ENCODE data around the gene EPX. TPM values are rescaled to one million over a fixed set of nuclear protein-coding genes. Genes with fewer than 3 reads are reported as not detected.

The EPX gene
- total and polyA plus RNA-seq, 2 donors (not counting 1 experiment from before 2014, with no cell fraction given) = not detected

- Histone ChIP-seq H3K36me3 (ENCODE audit: control insufficient read depth, insufficient read depth, low read length) (no peaks in the 10 kb centered on the region), H3K4me1 (ENCODE audit: control insufficient read depth, extremely low read depth, insufficient read depth, low read length) (no peaks in the 10 kb centered on the region), H4K20me1 (ENCODE audit: control insufficient read depth, extremely low read depth, insufficient read depth, low read length) (no peaks in the 10 kb centered on the region), H3K4me3 (replicated peaks in 1 of 4; ENCODE audit: control extremely low read depth in 1 of 4, insufficient read depth in 1 of 4, low read depth in 3 of 4, low read length in 4 of 4) (no peak overlapping the region), H2AFZ (ENCODE audit: low read length) (no peak overlapping the region), H3K27ac (ENCODE audit: insufficient read depth, low read length) (no peak overlapping the region), H3K27me3 (ENCODE audit: control insufficient read depth, insufficient read depth, low read length) (no peaks in the 10 kb centered on the region), H3K9ac (ENCODE audit: insufficient read depth, low read length) (no peak overlapping the region), H3K4me2 (ENCODE audit: extremely low read depth, insufficient read depth, low read length) (no peak overlapping the region), H3K79me2 (ENCODE audit: control insufficient read depth, insufficient read depth, low read length) (no peaks in the 10 kb centered on the region), H3K9me3 (ENCODE audit: control insufficient read depth, insufficient read depth, low read depth, low read length) (no peaks in the 10 kb centered on the region)
- no peak for TF ChIP-seq EZH2 (IDR thresholded peaks at IDR 0.05; ENCODE audit: low read length, missing control alignments)
- TF ChIP-seq CTCF (conservative IDR thresholded peaks at IDR 0.05 in 1 of 2, IDR thresholded peaks at IDR 0.05 in 1 of 2; ENCODE audit: low read depth in 1 of 2, low read length in 2 of 2) = no peak
- DNase-seq (ENCODE audit: low read depth in 2 of 2) = no peak
Observed at GRCh38 chr17:58228679-58229078, 36.2 kb downstream of the EPX start.

DNA sequence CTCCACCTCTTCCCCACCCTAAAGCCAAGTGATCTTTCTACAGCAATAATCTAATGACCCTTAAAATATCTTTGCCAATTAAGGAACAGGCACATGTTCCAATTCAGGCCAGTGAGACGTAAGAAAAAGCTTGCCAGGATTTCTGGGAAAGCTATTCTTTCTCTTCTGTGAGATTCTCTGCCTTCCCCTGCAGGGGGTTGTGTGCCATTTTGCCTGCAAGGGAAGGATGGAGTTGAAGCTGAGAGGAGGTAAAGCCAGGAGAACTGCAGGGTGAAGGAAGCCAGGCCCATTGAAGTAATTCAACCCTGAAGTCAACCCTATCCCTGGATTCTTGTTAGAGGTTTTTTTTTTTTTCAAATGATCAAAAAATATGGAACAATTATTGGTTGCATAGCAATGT lies 36.9 kb downstream of the EPX start:
- H3K79me2 ChIP-seq (ENCODE audit: control insufficient read depth, insufficient read depth, low read length) = no peaks in the 10 kb centered on the region
- TF ChIP-seq CTCF (conservative IDR thresholded peaks at IDR 0.05 in 1 of 2, IDR thresholded peaks at IDR 0.05 in 1 of 2; ENCODE audit: low read depth in 1 of 2, low read length in 2 of 2) (no peak), EZH2 (IDR thresholded peaks at IDR 0.05; ENCODE audit: low read length, missing control alignments) (no peak)
- no peak overlapping the region for H3K27ac ChIP-seq (ENCODE audit: insufficient read depth, low read length)
- no peak for DNase-seq (ENCODE audit: low read depth in 2 of 2)
- H3K4me3 ChIP-seq (replicated peaks in 1 of 4; ENCODE audit: control extremely low read depth in 1 of 4, insufficient read depth in 1 of 4, low read depth in 3 of 4, low read length in 4 of 4) = no peak overlapping the region
- no peak overlapping the region for H3K4me2 ChIP-seq (ENCODE audit: extremely low read depth, insufficient read depth, low read length)
- H3K4me1 ChIP-seq (ENCODE audit: control insufficient read depth, extremely low read depth, insufficient read depth, low read length) = no peaks in the 10 kb centered on the region
- no peaks in the 10 kb centered on the region for H3K36me3 ChIP-seq (ENCODE audit: control insufficient read depth, insufficient read depth, low read length)
- no peak overlapping the region for H3K9ac ChIP-seq (ENCODE audit: insufficient read depth, low read length)
- no peak overlapping the region for H2AFZ ChIP-seq (ENCODE audit: low read length)
- H3K27me3 ChIP-seq (ENCODE audit: control insufficient read depth, insufficient read depth, low read length) = peaks cover under 1% of the 10 kb centered on the region
- no peaks in the 10 kb centered on the region for H4K20me1 ChIP-seq (ENCODE audit: control insufficient read depth, extremely low read depth, insufficient read depth, low read length)
- no peaks in the 10 kb centered on the region for H3K9me3 ChIP-seq (ENCODE audit: control insufficient read depth, insufficient read depth, low read depth, low read length)

DNA sequence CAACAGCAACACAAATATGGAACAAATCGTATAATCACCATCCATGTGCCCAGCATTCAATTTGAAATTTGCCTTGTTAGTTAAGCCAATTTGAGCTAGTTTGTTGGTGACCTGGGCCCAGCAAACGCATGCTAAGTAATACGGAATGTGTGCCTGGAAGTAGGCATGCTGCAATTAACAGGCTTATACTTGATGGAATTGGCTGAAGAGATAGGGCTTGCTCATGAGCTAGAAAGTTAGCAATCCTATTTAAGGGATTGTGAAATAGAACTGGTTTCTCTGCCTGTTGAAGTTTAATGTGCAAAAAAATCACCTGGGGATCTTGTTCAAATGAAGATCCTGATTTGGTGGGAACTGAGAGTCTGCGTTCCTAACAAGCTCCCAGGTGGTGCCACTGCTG lies 37.4 kb downstream of the EPX start:
- H3K27me3 ChIP-seq (ENCODE audit: control insufficient read depth, insufficient read depth, low read length) = peaks cover 5% of the 10 kb centered on the region
- no peak overlapping the region for H3K4me3 ChIP-seq (replicated peaks in 1 of 4; ENCODE audit: control extremely low read depth in 1 of 4, insufficient read depth in 1 of 4, low read depth in 3 of 4, low read length in 4 of 4)
- no peak overlapping the region for H3K9ac ChIP-seq (ENCODE audit: insufficient read depth, low read length)
- no peak overlapping the region for H2AFZ ChIP-seq (ENCODE audit: low read length)
- no peaks in the 10 kb centered on the region for H3K36me3 ChIP-seq (ENCODE audit: control insufficient read depth, insufficient read depth, low read length)
- no peak overlapping the region for H3K4me2 ChIP-seq (ENCODE audit: extremely low read depth, insufficient read depth, low read length)
- no peaks in the 10 kb centered on the region for H3K79me2 ChIP-seq (ENCODE audit: control insufficient read depth, insufficient read depth, low read length)
- no peaks in the 10 kb centered on the region for H3K9me3 ChIP-seq (ENCODE audit: control insufficient read depth, insufficient read depth, low read depth, low read length)
- TF ChIP-seq CTCF (conservative IDR thresholded peaks at IDR 0.05 in 1 of 2, IDR thresholded peaks at IDR 0.05 in 1 of 2; ENCODE audit: low read depth in 1 of 2, low read length in 2 of 2) (no peak), EZH2 (IDR thresholded peaks at IDR 0.05; ENCODE audit: low read length, missing control alignments) (no peak)
- H4K20me1 ChIP-seq (ENCODE audit: control insufficient read depth, extremely low read depth, insufficient read depth, low read length) = no peaks in the 10 kb centered on the region
- DNase-seq (ENCODE audit: low read depth in 2 of 2) = no peak
- no peaks in the 10 kb centered on the region for H3K4me1 ChIP-seq (ENCODE audit: control insufficient read depth, extremely low read depth, insufficient read depth, low read length)
- H3K27ac ChIP-seq (ENCODE audit: insufficient read depth, low read length) = no peak overlapping the region
